Natural killer cell (primary cell): ENCODE results near the gene RGS2. TPM values are rescaled to one million over a fixed set of nuclear protein-coding genes. Genes with fewer than 3 reads are reported as not detected.

Experiments
- ATAC-seq, 3 donors: fragments of 150-1000 bp in 2 of 3; fragments of 200-7000 bp in 1 of 3; cut with Tn5 transposase; 1 replicate in 1 of 3; 2 replicates in 2 of 3; pipeline ENCODE4 v1.10.0; 2021; ENCODE audit warnings: mild to moderate bottlenecking in 2 of 3, moderate library complexity in 2 of 3
- DNase-seq, 2 donors: peaks; one replicate each; pipeline versions ENCODE4 v3.0.0 to v3.0.0-alpha.2; 2013 to 2021; ENCODE audit warnings: mixed read lengths in 1 of 2
- H3K27ac ChIP-seq: one replicate; pipeline ENCODE4 v1.5.1; 2013; ENCODE audit warnings: mild to moderate bottlenecking, low read length
- H3K27me3 ChIP-seq: one replicate; pipeline ENCODE4 v1.6.1; 2013; ENCODE audit warnings: low read length; ENCODE audit not compliant: control insufficient read depth, insufficient read depth
- H3K36me3 ChIP-seq: one replicate; pipeline ENCODE4 v1.6.1; 2013; ENCODE audit warnings: low read length; ENCODE audit not compliant: control insufficient read depth, insufficient read depth
- H3K4me1 ChIP-seq: one replicate; pipeline ENCODE4 v1.6.1; 2013; ENCODE audit warnings: low read length; ENCODE audit not compliant: control insufficient read depth, insufficient read depth
- H3K4me3 ChIP-seq: one replicate; pipeline ENCODE4 v1.5.1; 2013; ENCODE audit warnings: low read length
- H3K9me3 ChIP-seq: one replicate; pipeline ENCODE4 v1.6.1; 2013; ENCODE audit warnings: low read length; ENCODE audit not compliant: control insufficient read depth, insufficient read depth
- H3K27ac Mint-ChIP-seq, 2 donors: one replicate each; pipeline ENCODE4 v1.8.0; 2022; ENCODE audit warnings: mild to moderate bottlenecking in 2 of 2, mixed read lengths in 2 of 2, moderate library complexity in 1 of 2
- H3K27me3 Mint-ChIP-seq, 2 donors: one replicate each; pipeline ENCODE4 v1.8.0; 2022; ENCODE audit warnings: low read depth in 2 of 2, mixed read lengths in 2 of 2
- H3K36me3 Mint-ChIP-seq: one replicate; pipeline ENCODE4 v1.8.0; 2022; ENCODE audit warnings: mixed read lengths
- H3K4me1 Mint-ChIP-seq, 2 donors: one replicate each; pipeline ENCODE4 v1.8.0; 2022; ENCODE audit warnings: mixed read lengths in 2 of 2
- H3K4me3 Mint-ChIP-seq: one replicate; pipeline ENCODE4 v1.8.0; 2022; ENCODE audit warnings: mild to moderate bottlenecking, moderate library complexity, mixed read lengths
- H3K9me3 Mint-ChIP-seq, 2 donors: one replicate each; pipeline ENCODE4 v1.8.0; 2022; ENCODE audit warnings: mixed read lengths in 2 of 2
- WGBS: methylation state at CpG from one replicate; pipeline ENCODE4 v1.1.7; 2013; ENCODE audit warnings: missing lambda C conversion rate; ENCODE audit not compliant: insufficient coverage; 5-methylcytosine and 5-hydroxymethylcytosine counted together
- intact Hi-C: fragments of 100-400 bp; cut with micrococcal nuclease; formaldehyde crosslinking; loops from one replicate; pipeline ENCODE4 v1.14.2; 2022
- total RNA-seq, 4 donors: library from RNA; stranded (reverse); fragments of 120-200 nt in 1 of 4; gene quantifications; one replicate each; pipeline versions ENCODE4 v1.2.3 to v1.2.4, GENCODE V29; 2013 to 2022
- TF ChIP-seq, protein P1 (sequence below): fragments of 200-600 bp; IDR thresholded peaks from one replicate; pipeline ENCODE4 v1.8.0; 2022; ENCODE audit warnings: antibody characterized with exemption

The RGS2 gene
- total RNA-seq, 3 donors from 2014 or later (not counting 1 experiment from before 2014, with no cell fraction given) = 117 to 268 (median 154) TPM

DNA sequence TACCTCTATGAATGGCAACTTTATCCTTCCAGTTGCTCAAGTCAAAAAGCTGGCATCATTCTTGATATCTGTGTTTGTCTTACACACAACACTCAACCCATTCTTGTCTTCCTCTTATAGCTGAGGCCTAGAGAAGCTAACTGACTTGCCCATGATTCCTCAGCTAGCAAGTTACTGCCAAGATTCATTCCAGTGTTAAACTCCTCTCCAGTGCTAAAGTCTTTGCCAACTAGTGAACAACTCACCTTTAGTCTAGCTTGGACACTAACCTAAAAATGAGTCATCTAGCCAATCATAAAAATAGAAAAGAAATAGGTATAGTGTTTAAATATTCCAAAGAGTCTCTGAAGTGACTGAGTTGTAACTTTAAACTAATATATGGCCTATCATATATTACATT is 45.6 kb upstream of the RGS2 start:
- no peak for DNase-seq
- H3K27me3 ChIP-seq = no peaks in the 10 kb centered on the region
- H3K4me1 Mint-ChIP-seq = peaks cover 0 to 10% of the 10 kb centered on the region in 2 donors
- no peaks in the 10 kb centered on the region for H3K4me1 ChIP-seq
- no peak overlapping the region for H3K4me3 Mint-ChIP-seq
- TF ChIP-seq, protein P1, sequence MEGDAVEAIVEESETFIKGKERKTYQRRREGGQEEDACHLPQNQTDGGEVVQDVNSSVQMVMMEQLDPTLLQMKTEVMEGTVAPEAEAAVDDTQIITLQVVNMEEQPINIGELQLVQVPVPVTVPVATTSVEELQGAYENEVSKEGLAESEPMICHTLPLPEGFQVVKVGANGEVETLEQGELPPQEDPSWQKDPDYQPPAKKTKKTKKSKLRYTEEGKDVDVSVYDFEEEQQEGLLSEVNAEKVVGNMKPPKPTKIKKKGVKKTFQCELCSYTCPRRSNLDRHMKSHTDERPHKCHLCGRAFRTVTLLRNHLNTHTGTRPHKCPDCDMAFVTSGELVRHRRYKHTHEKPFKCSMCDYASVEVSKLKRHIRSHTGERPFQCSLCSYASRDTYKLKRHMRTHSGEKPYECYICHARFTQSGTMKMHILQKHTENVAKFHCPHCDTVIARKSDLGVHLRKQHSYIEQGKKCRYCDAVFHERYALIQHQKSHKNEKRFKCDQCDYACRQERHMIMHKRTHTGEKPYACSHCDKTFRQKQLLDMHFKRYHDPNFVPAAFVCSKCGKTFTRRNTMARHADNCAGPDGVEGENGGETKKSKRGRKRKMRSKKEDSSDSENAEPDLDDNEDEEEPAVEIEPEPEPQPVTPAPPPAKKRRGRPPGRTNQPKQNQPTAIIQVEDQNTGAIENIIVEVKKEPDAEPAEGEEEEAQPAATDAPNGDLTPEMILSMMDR = no peak
- H3K36me3 ChIP-seq = no peaks in the 10 kb centered on the region
- no peak overlapping the region for H3K27ac Mint-ChIP-seq
- H3K4me3 ChIP-seq = no peak overlapping the region
- no peak for ATAC-seq
- H3K36me3 Mint-ChIP-seq = no peaks in the 10 kb centered on the region
- intact Hi-C loops = no loop called here
- peaks cover 9 to 18% of the 10 kb centered on the region in 2 donors for H3K27me3 Mint-ChIP-seq
- no peaks in the 10 kb centered on the region for H3K9me3 ChIP-seq
- H3K9me3 Mint-ChIP-seq = peaks cover 0 to 3% of the 10 kb centered on the region in 2 donors
- H3K27ac ChIP-seq = no peak overlapping the region

DNA sequence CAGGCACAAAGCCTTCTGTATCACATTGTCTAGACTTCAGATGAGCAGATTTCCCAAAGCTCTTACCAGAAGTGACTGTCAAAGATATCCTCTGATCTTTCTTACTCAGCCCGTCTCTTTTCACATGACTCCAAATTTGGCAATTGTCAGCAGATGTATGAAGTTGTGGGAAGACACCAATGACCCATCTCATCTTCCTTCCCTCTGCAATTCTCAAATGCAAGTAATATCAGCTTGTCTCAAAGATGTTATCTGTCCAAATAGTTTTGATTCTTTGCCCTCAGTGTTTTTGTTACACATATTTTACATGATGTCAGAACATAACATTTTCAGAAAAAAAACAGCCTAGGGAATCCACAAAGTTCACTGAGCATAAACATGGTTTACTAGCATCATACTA is 45.1 kb upstream of the RGS2 start:
- intact Hi-C loops = no loop called here
- TF ChIP-seq, protein P1 = no peak
- Mint-ChIP-seq H3K27me3 (peaks cover 10 to 18% of the 10 kb centered on the region in 2 donors), H3K9me3 (peaks cover 0 to 3% of the 10 kb centered on the region in 2 donors), H3K4me1 (peaks cover 0 to 10% of the 10 kb centered on the region in 2 donors), H3K4me3 (no peak overlapping the region), H3K36me3 (no peaks in the 10 kb centered on the region), H3K27ac (no peak overlapping the region)
- no peaks in the 10 kb centered on the region for H3K4me1 ChIP-seq
- 90% methylated on average over 1 of the region's 1 CpG for WGBS
- no peaks in the 10 kb centered on the region for H3K9me3 ChIP-seq
- no peak overlapping the region for H3K4me3 ChIP-seq
- no peak for ATAC-seq
- H3K27ac ChIP-seq = no peak overlapping the region
- no peak for DNase-seq
- no peaks in the 10 kb centered on the region for H3K36me3 ChIP-seq
- no peaks in the 10 kb centered on the region for H3K27me3 ChIP-seq

DNA sequence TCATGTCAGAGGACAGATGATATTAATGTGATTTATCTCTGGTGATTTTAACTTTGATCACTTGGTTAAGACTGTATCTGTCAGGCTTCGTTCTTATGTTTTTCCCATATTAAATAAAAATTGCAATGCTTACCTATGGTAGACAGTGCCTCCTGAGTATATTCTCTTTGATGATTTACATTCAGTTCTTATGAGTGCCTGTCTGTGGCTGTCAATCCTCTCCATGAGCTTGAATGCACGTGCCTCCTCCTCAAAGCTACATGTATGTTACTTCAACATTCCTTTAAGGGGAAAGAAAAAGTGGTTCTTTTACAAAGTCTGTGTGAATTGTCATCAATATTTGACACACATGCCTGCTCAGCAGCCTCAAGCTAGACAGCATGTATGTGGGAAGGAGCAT is 44.2 kb upstream of the RGS2 start:
- H3K27me3 Mint-ChIP-seq = peaks cover 16 to 22% of the 10 kb centered on the region in 2 donors
- Histone ChIP-seq H3K27ac (no peak overlapping the region), H3K4me3 (no peak overlapping the region), H3K4me1 (no peaks in the 10 kb centered on the region), H3K36me3 (no peaks in the 10 kb centered on the region), H3K27me3 (no peaks in the 10 kb centered on the region), H3K9me3 (no peaks in the 10 kb centered on the region)
- 100% methylated on average over 1 of the region's 2 CpGs for WGBS
- ATAC-seq (no peak), DNase-seq (no peak)
- peaks cover 0 to 10% of the 10 kb centered on the region in 2 donors for H3K4me1 Mint-ChIP-seq
- H3K27ac Mint-ChIP-seq = no peak overlapping the region
- no peaks in the 10 kb centered on the region for H3K36me3 Mint-ChIP-seq
- no peak overlapping the region for H3K4me3 Mint-ChIP-seq
- TF ChIP-seq, protein P1 = no peak
- H3K9me3 Mint-ChIP-seq = peaks cover 0 to 3% of the 10 kb centered on the region in 2 donors
- intact Hi-C loops = no loop called here

DNA sequence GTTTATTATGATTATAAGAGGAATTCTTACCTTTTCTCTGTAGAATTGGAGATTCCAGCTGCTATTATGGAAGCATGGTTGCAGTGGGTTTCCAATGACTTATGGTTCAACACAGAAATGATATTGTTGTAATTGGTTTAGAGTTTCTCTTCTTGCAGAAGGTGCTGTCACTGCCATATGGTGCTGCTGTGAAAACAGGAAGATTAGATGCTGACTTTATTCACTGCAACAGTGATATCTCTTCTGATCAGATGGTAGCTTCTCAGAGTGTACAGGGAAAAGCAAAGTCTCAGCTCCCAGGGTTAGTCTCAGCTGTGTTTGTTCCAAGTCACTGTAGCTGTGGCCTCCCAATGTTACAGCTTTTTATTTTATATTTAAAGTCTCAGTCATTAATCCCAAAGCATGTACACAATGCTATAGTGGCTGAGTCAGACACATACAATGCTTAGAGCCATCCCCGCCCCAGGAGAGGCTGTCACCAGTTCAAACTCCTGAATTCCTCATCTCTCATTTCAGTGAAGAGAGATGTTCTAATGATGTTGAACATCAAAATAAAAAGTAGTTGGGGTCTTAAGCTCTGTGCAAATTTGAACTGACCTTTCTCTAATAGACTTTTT is 42.7 kb upstream of the RGS2 start:
- no peak for ATAC-seq
- H3K27me3 Mint-ChIP-seq = peaks cover 16 to 19% of the 10 kb centered on the region in 2 donors

More for the DNA sequence above, 42.7 kb upstream of the RGS2 start:
- H3K4me3 ChIP-seq = no peak overlapping the region
- peaks cover 0 to 10% of the 10 kb centered on the region in 2 donors for H3K4me1 Mint-ChIP-seq
- no peak for DNase-seq
- H3K36me3 ChIP-seq = no peaks in the 10 kb centered on the region
- no peak overlapping the region for H3K4me3 Mint-ChIP-seq
- no CpG with 5 or more reads among the region's 1 CpG for WGBS
- no peaks in the 10 kb centered on the region for H3K27me3 ChIP-seq
- no peak overlapping the region for H3K27ac ChIP-seq
- no peaks in the 10 kb centered on the region for H3K9me3 ChIP-seq
- no peak overlapping the region for H3K27ac Mint-ChIP-seq
- peaks cover 0 to 3% of the 10 kb centered on the region in 2 donors for H3K9me3 Mint-ChIP-seq
- TF ChIP-seq, protein P1 = no peak
- H3K36me3 Mint-ChIP-seq = no peaks in the 10 kb centered on the region
- H3K4me1 ChIP-seq = no peaks in the 10 kb centered on the region
- intact Hi-C loops = no loop called here
